NCI-H2107 (cell line): Measurements from ENCODE around the gene CHAC1.

ENCODE experiments used
- DNase-seq: peaks from one replicate; lab custom pipeline; 2025; lab: John Stamatoyannopoulos, UW

Gene CHAC1

DNA sequence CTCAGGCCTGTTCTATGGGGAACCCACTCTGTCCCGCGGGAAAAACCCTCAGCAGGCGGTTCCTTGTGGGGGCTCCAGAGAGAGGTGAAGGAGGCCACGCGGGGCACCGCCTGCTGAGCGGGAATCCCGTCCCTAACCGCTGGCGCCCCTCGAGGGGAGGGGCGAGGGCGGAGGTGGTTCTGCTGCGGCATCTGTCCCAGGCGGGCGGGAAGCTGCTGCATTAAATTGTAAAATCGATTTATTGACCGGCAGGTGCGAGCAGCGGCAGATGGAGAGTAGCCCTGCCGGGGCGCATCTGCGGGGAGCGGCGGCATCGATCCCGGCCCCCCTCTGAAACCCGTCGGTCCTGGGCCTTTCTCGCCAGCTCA is 27.8 kb upstream of the CHAC1 start:
- no peak for DNase-seq

DNA sequence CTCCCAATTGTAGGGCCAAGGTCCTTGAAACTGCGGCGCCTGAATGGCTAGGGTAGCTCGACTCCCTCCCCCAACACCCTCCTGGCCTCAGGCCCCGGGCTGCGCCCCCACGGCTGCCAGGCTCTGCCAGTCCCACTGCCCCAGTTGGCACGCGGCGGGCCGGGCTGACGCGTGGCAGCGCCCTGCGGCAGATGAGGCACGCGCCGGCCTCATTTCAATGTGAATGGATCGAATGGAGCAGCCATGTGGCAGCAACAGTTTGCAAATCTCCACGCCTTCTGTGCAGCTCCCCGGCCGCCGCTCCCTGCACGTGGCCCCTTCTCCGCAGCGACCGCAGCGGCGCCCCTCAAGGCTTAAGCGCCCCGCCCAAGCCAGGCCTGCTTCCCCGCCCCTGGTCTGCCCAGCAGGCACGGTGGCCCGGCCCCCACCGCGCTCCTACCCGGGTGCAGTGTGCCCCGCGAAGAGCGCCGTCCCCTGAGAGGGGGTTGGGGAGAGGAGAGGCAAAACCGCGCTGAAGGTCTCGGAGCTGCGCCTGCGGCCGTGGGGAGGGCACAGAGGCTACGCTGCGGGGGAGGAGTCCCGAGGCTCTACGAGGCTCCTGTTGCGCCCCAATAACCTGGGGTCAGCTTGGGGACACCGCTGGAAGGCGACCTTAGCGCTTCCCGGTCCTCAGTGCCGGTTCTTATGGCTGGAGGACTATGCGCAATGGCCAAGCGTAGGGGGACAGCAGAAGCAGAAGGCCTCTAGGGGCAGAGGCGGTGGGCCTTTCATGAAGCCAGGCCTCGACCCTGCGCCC is 27.2 kb upstream of the CHAC1 start:
- no peak for DNase-seq

DNA sequence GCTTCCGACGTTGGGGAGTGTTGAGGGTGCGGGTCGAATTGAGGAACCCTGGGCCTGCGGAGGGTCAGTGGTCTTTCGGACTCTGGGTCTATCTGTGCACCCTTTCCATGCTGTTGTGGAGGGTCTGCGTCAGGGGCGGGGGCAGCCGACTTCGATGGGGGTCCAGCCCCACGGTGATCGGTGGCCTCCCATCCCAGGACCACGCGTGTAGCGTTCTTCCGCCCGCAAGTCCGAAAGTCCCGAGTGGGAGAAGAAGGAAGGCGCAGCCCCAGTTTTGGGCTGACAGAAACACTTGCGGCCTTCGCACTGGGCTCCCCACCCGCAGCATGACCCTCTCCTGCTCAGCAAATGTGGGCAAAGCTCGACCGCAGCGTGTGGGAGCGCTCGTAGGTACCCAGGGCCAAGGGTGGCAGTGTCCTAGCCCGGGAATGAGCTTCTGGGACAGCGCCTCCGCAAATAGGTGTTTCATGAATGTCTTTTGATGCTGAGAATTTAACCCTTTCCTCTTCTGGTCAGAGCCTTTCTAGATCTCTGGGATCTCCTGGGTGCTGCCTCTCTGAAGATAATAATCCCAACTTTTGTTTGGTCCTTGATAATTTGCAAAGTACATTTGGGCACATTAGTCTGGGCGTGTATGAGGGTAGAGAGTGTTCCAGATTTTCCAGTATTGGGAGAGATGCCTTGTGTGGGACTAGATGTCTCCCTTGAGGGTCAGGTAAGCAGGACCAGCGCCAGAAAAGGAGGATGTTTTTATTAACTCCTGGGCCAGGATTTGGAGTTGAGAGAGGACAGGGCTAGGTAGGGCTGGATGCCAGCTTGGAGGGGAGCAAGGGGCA is 26.4 kb upstream of the CHAC1 start:
- DNase-seq = no peak

DNA sequence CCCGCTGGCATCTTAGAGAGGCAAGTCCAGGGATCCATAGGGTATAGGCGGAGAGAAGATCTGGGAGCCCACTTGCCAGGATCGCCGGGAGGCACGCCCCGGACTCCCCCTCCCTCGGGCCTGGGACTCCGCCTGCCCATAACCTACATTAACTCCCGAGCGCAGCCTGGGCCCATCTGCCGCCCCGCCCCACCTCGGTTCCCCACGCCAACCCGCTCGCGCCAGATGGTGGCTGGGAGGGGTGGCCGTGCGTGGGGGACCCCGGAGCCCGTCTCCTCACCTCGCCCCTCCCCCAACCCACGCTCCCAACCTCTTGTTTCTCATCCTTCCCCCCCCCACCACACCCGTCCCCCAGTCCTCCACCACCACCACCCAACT is 25.8 kb upstream of the CHAC1 start:
- no peak for DNase-seq

DNA sequence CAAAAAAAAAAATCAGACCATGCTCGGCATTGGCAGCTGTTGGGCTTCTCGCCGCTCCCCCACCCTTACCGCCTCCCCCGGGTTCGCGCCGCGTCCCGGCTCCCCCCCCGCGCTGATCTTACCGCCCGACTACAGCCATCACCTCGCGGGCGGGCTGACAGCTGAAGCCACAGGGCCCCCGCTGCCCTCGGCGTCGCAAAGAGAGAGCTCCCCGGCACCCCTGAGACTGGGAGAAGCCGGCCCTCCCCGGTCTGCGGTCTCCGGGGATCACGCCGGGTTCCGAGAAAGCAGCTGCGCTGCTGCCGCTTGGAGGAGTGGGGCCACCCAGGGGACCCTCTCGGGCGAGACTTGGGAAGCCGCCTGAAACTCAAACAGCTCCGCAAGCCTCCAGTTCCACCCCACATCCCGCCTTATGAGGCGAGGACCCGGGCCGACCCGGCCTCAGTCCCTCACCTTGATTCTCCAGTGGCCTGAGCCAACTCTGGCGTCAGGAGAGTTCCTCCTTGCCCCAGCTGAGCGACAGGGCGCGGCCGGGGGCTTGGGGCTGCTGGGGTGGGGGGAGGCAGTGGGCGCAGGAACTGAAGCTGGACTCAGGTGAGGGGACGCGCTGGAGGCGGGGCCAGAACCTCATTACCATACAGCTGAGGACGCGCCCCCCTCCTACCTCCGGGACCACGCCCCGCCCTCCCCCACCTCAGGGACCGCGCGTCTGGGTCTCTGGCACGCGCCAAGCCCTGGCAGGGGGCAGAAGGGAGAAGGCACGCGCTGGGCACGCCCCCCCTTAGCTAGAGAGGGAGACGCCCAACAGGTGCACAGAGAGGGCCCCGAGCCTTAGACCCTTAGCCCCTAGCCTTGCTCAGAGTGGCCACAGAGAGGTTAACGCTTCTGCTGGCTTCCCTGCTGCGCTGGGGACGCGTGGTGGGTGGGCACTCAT is 25.1 kb upstream of the CHAC1 start:
- DNase-seq = peak; percentile 52

DNA sequence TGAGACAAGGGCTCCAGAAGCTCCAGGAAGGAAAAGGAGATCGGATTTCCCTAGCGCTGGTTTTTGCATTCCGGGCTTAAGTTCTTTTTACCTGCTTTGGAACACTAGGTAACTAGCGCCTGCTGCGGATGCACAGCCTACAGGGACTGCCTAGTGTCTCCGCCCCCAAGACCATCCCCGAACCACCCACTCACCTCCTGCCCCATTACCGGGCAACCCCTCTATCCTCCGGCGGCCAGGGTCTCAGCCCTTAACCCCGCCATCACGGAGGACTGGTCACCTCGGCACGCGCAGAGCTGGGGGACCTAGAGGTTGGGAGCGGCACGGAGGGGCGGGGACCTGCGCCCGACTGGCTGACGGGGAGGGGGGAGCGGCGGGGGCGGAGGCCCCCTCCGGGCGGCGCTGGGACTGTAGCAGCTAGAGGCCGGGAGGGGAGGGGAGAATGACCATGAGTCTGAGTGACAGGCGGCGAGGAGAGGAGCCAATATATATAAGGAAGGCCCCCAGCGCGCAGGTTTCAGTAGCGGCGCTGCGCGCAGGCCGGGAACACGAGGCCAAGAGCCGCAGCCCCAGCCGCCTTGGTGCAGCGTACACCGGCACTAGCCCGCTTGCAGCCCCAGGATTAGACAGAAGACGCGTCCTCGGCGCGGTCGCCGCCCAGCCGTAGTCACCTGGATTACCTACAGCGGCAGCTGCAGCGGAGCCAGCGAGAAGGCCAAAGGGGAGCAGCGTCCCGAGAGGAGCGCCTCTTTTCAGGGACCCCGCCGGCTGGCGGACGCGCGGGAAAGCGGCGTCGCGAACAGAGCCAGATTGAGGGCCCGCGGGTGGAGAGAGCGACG is 24.2 kb upstream of the CHAC1 start, which contains the start of gene DLL4:
Gene DLL4, plus strand, starts transcription at position 520 of the 839 bp plus-strand sequence. CDS start 329 bp downstream, outside the sequence.
- DNase-seq = peak; percentile 51

DNA sequence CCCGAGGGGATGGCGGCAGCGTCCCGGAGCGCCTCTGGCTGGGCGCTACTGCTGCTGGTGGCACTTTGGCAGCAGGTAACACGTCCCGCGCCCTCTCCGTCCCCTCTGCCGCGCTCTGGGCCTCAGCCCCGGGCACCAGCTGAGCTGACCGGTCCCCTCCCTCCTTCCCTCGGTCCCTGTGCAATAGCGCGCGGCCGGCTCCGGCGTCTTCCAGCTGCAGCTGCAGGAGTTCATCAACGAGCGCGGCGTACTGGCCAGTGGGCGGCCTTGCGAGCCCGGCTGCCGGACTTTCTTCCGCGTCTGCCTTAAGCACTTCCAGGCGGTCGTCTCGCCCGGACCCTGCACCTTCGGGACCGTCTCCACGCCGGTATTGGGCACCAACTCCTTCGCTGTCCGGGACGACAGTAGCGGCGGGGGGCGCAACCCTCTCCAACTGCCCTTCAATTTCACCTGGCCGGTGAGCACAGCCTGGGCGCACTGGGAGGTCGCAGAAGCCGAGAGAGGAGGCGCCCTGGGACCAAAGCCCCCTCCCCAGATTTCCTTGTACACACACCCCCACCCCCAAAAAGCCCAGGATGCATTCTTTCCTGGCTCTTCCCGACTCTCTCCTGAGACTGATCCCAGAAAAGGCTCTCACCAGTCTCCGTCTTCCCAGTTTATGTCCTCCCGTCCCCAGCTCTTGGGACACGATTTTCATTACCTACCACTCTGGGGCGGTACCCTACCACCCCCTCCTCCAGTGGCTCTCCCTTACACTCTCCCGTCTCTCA is 23.4 kb upstream of the CHAC1 start:
- DNase-seq = no peak

DNA sequence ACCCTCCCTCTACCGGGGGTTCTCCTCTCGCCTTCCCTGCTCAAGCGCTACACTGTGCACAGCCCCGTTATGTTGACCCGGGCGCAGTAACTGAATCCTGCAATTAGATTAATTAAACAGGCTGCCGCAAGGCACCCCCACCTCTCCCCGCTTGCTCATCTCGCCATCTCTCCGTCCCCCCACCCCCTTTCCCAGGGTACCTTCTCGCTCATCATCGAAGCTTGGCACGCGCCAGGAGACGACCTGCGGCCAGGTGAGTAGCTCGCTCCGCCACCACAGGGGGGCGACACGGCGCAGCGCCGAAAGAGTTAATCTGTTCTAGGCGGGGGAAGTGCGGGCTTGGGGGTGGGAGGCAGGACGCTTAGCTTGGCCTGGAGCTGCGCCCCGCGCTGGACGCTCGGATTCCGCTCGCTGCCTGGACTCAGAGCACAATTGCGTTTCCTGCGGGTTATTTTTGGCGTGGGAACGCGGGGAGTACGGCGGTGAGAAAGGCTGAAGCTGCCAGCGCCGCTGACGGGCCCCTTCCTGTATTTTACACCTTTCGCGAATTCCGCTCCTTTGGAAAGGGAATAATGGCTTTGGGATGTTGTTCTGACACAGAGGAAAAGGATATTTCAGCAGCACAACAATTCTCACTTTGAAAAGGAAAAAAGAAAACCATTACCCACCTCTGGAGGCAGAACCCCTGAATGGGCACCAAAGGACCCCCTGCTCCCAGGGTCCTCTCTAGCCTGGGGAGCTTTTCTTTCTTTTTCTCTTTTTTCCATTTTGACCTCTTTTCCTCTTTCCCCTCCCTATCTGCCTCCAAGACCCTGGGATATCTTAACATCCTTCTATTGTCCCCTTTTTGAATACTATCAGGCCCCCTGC is 22.6 kb upstream of the CHAC1 start:
- DNase-seq = peak; percentile 49

DNA sequence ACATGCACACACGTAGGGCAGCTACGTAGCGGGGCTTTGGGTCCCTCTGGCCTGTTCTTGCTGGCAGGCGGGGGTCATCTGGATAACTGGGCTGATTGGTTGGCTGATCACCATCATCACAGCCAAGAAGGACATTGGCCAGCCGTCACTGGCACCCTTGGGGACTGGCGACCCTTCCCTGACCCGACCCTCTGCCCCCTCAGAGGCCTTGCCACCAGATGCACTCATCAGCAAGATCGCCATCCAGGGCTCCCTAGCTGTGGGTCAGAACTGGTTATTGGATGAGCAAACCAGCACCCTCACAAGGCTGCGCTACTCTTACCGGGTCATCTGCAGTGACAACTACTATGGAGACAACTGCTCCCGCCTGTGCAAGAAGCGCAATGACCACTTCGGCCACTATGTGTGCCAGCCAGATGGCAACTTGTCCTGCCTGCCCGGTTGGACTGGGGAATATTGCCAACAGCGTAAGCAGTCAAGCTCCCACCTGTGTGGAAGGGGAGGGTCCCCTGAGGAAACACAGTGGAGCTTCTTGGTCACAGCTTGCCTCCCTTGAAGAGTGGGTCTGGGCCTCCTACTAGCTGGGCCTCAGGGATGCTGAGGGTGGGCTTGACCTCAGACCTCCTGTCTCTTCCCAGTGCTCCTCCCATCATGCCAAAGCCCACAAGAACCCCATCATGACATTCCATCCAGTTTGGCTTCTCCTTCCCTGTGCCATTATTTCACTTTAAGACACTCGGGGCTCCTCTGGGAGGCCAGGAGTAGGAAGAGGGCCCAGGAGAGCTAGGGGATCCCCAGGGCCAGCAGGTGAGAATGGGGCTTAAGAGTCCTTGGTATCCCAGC is 21.8 kb upstream of the CHAC1 start:
- DNase-seq = no peak

DNA sequence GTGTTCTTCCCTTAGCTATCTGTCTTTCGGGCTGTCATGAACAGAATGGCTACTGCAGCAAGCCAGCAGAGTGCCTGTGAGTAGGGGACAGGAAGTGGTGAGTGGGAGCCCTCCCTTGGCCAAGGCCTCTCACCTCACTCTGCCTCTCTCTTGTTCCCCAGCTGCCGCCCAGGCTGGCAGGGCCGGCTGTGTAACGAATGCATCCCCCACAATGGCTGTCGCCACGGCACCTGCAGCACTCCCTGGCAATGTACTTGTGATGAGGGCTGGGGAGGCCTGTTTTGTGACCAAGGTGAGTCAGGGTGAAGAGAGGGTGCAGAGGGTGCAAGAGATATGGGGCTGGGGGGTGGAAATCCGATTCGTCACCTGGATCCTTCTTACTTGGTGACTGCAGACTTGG is 21.1 kb upstream of the CHAC1 start:
- no peak for DNase-seq

DNA sequence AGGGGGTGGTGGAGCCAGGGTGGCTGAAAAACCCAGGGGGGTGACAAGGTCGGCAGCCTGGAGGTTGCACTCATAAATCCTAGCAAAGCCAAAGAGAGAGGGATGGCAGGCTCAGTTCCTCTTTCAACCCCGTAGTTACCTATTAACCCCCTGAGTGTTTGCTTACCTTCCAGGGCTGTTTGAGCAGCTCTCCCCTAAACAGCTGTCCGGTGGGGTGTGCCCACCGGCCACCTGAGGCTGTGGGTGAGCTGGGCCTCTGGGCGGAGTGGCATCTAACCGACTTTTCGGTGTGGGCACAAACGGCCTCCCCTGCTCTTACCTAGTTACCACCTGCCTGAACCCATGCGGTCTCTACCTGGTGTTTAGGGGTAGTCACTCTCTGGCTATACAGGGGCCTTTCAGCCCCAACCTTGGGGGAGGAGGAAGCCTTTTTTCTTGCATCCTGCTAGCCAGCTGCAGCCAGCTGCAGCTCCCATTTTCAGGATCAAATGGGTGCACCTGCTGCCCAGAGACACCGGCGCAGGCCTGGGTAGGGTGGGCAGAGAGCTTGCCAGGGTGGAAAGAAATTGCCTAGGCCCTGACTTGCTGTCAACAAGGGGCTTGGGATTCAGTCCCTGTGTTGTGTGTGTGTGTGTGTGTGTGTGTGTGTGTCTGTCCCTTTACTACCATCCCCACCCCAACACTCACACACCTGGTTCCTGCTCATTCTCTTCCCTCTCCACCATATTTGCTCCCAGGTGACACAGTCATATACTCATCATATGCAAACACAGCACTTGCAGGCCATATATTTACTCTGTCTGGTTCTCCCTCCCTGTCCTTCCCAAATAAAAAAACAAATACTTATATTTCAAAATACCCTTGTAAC is 20.4 kb upstream of the CHAC1 start:
- DNase-seq = no peak

DNA sequence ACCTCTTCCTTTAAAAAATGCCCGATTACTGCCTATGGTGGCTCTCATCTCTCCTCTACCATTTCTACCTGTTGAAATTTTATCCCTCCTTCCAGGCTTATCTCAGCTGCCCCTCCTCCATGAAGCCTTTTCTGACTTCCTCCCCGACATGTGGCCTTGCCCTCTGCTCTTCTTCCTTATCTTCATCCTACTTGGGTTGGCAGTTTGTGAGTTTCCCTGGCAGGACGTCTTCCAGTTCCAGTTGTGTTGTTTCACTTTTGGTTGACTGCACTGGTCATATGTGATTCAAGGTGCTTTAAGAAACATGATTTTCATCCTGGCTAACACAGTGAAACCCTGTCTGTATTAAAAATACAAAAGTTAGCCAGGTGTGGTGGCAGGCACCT is 19.8 kb upstream of the CHAC1 start:
- no peak for DNase-seq

DNA sequence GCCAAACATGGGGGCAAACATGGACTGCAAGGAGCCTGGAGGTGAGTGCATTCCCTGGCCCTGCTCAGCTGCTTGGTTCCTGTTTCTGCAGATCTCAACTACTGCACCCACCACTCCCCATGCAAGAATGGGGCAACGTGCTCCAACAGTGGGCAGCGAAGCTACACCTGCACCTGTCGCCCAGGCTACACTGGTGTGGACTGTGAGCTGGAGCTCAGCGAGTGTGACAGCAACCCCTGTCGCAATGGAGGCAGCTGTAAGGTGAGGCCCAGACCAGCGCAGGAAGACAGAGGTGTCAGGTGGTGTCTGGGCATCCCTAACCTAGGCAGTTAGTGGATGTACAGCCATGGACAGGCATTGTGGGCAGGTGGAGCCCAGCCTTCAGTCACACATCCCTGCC is 18.8 kb upstream of the CHAC1 start:
- DNase-seq = no peak

DNA sequence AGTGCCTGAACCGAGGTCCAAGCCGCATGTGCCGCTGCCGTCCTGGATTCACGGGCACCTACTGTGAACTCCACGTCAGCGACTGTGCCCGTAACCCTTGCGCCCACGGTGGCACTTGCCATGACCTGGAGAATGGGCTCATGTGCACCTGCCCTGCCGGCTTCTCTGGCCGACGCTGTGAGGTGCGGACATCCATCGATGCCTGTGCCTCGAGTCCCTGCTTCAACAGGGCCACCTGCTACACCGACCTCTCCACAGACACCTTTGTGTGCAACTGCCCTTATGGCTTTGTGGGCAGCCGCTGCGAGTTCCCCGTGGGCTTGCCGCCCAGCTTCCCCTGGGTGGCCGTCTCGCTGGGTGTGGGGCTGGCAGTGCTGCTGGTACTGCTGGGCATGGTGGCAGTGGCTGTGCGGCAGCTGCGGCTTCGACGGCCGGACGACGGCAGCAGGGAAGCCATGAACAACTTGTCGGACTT is 17.0 kb upstream of the CHAC1 start:
- DNase-seq = no peak

DNA sequence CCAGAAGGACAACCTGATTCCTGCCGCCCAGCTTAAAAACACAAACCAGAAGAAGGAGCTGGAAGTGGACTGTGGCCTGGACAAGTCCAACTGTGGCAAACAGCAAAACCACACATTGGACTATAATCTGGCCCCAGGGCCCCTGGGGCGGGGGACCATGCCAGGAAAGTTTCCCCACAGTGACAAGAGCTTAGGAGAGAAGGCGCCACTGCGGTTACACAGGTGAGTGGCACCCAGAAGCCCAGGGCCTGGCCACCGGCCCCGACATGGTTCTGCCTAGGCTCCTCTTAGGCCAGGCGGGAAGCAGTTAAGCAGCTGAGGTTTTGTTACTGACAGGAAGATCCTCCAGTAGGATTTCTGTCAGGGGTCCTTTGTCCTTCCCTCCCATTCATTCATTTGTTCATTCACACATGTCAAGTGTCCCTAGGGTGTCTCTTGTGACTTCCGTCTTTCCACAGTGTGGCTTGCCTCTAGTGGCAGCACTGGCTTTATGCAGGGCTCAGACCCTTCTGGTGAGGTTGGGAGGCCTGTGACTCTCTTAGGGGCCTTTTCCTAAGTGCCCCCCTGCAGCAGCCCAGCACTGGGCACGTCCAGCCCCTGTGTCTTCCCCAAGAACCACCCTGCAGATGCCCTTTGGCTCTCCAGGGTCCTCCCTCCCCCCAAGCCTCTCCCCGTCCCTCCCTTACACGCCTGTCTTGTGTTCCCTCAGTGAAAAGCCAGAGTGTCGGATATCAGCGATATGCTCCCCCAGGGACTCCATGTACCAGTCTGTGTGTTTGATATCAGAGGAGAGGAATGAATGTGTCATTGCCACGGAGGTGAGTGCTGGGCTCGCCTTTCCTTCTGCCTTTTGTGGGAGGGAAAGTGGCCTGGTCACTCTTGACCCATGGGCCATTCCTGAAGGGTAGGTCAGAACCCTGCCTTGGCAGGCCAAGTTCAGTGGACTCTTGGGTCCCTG is 16.3 kb upstream of the CHAC1 start:
- DNase-seq = no peak
